EL (cell line): ENCODE measurements around the gene HOXA2.

ENCODE experiments used
- DNase-seq: peaks from one replicate; pipeline ENCODE4 v3.0.0-alpha.2; 2016

The HOXA2 gene

DNA sequence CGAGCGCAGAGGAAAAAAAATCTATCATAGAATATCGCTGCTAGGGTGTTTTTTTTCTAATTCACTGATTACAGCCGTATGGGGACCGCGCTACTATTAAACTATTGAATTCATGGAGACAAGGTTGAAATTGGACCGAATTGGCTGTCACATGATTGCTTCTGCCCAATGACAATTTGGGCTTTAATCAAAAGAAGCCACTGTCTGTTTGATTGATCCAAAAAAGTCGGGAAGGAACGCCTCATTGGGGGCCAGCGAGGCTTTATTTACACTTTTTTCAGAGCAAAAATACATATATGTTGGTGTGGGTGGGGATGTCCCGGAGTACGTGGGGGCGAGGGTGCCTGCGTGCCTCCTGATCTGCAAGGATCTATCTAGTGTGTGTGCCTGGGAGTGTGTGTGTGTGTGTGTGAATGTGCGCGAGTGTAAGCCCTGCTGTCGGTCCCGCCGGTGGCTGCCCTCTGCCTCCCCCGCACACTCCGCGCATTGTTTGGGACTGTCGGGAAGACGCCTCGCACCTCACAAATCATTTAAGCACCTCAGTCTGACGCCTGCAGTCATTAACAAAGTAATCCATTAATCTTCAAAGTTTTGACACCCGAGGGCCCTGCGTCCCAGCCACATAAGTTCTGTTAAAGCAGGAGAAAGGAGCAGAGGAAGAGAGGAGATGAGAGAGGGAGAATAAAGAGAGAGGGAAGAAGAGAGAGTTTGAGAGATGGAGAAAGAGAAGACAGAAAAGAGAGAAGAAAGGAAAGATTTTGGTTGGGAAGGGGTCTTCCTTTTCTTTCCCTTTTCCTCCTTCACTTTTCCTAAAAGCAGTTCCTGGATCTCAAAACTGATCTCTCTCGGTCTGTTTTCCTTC is at the start of gene HOXA2:
HOXA2 (minus strand) TSS at position 103 of the 862 bp plus-strand sequence. CDS start 183 bp downstream, outside the sequence.
- DNase-seq = no peak

DNA sequence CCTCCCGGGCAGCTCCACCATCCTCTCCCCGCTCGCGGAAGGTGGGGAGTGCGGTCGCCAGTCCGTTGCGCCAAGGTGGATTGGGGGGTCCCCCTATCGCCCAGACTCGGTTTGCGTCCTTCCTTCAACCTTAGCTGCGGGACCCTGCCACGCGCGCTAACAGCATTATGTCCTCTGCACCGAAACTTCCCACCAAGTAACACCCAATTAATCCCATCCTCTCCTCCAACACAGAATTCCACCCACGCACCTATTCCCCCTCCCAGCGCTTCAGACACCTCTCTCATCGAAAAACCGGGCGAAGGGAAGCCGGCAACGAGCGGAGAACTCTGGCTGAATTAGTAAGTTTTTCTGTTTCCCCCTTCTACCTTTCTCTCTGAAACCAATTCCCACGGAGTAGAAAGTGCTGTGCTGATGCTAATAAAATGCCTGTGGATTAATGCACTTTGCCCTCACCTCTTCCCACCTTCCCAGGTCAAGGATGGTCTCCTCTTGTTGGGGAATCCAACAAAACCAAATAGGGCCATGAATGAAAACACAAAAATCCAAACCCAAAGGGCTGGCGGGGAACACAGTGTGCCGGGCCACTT is 49.0 kb upstream of the HOXA2 start:
- DNase-seq = no peak

DNA sequence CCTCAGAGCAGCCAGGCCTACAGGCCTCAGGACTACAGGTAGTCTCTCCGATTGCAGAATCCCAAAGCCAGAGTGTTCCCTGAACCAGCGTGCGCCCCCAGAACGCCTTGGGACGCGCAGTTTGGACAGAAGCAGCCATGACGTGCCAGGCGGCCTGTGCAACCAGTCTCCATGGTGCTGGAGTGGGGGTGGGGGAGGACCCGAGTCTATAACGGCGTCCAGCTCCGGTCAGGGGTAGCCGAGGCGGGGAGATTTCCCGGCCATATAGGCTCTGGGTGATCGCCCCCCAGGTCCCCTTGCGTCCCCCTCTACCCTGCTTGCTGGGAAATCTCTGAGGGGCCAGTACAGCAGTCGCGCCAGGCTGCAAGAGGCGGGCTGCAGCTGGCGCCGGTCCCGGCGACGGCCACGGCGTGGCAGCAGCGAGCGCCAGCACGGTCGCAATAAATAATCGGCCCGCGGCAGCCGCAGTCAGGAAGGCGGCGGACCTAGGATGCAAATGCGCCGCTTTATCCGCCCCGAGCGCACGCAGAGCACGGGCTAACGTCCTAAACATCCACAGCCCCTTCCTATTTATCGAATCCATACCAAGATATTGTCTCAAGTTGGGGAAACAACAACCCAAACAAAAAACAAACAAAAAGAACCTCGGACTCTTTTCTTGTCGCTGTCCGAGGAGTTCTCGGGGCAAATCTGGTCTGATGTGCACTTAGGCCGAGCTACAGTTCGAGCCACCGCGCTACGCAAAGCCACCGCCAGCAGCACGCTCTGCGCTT is 48.3 kb upstream of the HOXA2 start:
- DNase-seq = peak; percentile 83

DNA sequence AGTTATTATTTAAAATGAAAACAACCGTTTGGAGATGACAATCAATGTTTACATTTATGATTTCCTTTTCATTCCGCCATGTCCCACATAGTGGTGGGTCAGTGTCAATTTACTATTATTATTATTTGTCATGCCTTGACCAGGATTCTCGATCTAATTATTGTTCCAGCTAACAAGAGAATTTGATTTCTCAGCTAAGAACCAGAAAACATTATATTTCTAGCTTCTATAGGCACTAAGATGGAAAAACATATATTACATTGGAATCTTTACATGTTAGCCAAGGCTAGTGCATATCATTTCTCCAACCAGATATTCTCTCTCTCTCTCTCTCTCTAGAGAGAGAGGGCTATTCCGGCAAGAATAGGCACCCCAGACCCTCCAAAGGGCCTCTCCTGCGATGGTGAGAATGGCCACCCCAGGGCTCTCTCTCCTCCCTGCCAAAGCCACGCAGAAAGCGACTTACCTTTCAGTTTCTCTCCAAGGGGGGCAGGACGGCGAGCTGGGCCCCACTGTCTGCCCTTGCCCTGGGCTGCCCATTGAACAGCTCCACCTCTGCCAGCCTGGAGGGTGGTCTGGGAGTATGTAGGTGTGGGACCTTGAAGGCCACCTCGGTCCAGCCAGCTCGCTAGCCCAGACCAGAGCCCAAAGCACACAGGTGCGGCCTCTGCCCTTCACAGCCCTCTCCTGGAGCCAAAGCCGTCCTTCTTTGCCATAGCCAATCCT is 47.5 kb upstream of the HOXA2 start:
- no peak for DNase-seq

DNA sequence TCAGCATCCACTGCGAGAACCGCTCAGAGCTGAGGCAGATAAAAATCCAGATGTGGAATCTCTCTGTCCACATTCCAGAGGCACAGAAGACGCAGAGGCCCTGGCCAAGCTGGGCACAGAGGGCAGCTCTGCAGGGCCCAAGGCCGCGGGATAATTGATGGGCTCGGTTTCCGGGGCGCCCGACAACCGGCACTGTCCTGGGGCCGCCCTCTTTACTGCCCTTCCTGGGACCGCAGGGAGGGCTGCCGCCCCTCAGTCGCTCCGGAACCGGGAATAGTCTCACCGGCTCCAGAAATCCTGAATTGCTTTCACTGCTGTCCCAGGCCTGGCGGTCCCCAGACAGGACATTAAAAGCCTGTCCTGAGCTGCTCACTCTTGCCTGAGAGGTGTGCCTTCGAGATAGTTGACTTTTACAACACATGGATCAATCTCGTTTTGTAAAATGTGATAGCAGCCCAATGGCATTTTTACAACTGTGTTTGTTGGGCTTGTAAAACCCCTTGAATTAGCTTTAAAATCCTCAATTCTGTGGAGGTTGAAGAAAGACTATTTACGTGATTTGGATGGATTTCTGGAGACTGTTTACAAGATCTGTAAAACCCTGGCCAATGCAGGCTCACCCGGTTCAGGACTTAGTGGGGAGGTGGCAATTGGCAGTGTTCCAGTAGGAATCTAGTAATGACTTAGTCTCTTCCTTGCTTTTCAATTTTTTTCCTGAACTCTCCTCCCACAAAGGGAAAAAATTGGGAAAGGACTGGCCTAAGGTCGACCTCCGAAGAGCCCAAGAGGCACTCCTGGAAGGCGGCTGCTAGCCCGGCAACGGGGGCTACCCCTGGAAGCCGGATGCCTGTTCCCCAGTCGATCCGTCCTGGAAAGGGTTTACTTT is 46.5 kb upstream of the HOXA2 start:
- DNase-seq = peak; percentile 30

DNA sequence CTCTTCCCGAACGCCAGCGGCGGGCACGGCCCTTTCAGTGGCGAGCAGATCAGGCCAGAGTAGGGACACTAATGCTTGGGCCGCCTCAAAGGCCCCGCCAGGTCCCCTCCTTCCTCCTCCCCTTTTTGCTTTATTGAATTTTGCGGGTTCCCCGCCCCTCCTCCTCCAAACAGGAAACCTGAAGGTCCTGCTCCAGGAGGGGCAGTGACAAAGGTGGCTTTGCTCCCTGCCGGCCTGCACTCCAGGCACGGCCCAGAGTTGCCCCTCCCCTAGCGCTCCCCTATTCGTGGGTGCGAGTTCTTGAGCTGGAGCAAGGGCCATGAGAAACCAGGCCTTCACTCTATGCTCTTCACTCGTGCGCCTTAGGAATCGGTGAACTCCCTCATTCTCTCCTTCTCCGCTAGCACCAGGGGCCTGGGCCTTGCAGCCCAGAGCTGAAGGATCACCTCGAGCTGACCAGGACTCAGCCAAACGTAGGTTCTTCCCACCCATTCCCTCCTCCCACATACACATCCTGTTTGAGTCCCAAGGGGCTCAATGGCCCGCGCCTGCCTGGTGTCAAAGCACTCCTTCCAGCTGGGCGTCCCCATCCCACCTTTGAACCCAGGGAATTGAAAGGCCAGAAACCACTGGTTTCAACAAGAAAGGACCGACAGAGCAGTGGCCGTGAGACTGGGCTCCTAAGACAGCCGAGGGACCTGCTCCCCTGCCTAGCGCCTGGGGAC is 45.7 kb upstream of the HOXA2 start:
- no peak for DNase-seq

DNA sequence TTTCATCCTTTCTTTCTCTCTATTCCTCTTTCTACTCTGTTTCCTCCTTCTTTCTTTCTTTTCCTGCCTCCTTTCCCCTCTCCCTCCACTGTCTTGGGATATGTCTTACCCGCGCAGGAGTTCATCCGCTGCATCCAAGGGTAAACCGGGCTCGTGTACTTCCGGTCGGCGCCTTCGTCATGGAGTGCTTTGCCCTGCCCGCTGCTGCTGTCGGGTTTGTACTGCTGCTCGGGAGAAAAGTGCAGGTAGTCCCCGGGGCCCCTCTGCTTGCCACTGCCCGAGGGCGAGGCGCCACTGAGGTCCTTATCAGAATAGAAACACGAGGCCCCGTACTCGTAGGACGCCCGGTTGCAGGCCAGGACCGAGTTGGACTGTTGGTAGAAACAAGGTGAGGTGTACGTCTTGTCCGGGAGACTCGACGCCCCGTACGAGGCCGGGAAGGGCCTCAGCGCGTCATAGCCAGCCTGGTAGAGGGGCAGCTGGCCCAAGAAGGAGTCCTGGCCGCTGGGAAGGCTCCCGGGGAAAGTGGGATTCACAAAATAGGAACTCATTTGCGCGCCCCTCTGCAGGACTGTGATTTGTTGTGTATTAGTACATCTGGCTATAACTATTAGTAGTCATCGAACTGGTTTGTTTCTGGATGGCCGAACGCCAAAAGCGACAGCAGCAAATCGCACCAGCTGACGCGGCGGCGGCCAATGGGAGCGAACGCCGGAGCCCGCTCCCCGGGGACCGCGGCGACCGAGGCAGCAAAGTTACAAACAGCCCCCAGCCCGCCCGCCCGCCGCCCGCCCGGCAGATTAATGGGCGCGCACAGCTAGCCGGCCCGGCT is 44.9 kb upstream of the HOXA2 start, which contains the start of gene HOXA6:
HOXA6 (minus strand) TSS at position 576 of the 832 bp plus-strand sequence; CDS start at position 551, 25 bp downstream.
- no peak for DNase-seq

DNA sequence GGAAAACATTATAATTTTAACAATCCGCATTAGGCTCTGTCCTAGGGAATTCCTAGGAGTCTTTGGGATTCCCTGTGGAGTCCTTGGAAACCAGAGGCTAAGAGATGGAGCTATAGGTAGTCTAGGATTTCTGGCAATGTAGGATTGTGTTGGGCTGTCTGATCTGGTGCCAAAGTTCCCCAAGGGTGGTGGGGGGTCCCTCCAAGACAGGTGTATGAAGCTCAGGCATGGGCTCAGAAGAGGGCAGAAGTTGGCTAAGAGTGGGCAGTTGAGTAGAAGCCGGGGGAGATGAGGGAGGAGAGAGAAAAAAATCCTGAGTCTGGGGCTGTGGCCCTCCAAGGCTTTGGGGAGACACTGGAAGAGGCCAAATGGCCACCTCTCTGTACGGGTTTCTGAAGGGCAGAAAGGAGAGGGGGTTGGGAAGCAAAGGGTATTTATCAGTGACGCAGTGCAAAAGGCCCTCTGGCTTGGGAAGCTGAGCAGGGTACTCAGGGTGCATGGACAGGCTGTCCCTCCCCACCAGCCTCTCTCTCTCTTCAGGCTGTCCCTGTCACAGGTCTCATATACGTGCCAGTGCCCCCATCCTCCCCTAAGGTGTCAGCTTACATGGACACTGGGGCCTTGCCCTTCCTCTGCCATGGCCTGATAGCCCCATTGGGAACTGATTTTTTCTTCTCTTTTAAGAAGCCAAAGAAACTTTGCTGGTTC is 44.2 kb upstream of the HOXA2 start:
- no peak for DNase-seq

DNA sequence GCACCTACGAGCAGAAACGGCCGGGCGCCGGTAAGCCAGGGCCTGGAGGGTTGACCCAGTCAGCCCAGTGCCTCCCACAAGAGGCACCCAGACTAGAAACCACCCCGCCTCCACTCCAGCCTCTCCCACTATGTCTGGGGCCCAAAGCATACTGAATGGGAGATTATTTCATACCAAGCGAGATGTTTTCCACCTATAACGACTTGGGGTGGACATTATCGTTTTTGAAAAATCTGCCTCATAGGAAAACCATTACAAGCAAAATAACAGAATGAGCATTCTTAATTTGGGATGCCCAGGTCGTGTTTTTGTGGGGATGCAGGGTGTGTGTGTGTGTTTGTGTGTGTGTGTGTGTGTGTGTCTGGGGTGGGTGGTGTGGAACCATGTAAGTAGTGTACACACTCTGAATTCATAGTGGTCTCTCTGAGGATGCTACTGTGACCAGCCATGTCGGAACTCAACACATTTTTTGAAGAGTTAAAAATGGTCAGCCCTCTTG is 43.5 kb upstream of the HOXA2 start:
- no peak for DNase-seq

DNA sequence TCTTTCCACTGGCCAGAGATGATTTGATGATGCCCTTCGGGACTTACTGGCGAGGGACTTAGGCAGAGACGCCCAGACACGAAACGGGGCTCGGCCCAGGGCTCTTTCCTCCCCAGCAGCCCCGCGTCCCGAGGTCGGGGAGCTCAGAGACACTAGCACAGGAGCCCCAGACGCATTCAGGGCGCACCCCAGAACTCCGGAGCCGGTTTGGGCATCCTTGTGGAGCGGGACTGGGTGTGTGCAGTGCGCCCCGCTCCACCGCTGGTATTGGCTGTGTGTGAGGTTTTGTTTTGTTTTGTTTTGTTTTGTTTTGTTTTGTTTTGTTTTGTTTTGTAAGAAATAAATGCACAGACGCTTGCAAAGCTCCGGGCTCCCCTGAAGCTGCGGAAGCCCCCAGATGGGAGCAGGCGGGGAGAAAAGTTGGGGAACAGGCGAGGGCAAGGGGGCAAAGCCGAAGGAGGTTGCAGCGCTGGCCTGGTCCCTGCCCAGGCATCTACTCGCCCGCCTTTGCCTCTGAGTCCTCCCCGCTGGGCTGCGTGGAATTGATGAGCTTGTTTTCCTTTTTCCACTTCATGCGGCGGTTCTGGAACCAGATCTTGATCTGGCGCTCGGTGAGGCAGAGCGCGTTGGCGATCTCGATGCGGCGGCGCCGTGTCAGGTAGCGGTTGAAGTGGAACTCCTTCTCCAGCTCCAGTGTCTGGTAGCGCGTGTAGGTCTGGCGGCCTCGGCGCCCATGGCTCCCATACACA is 42.9 kb upstream of the HOXA2 start:
- no peak for DNase-seq

DNA sequence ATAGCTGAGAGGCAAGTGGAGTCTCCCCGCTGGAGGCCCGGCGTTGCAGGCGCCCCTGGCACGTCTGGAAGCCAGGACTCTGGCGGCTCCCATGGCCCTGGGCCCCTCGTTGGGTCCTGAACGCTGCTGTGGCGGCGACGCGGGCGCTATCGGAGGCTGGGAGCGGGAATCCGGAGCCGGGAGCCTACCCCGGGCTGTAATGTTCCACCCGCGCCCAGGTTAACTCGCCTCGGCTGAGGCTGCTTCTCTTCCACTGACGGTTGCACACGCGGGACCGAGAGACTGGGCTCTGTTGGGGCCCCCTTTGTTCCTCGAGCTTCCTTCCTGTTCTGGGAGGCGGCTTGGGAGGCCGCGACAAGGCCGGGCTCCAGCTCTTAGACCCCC is 42.3 kb upstream of the HOXA2 start:
- DNase-seq = no peak

DNA sequence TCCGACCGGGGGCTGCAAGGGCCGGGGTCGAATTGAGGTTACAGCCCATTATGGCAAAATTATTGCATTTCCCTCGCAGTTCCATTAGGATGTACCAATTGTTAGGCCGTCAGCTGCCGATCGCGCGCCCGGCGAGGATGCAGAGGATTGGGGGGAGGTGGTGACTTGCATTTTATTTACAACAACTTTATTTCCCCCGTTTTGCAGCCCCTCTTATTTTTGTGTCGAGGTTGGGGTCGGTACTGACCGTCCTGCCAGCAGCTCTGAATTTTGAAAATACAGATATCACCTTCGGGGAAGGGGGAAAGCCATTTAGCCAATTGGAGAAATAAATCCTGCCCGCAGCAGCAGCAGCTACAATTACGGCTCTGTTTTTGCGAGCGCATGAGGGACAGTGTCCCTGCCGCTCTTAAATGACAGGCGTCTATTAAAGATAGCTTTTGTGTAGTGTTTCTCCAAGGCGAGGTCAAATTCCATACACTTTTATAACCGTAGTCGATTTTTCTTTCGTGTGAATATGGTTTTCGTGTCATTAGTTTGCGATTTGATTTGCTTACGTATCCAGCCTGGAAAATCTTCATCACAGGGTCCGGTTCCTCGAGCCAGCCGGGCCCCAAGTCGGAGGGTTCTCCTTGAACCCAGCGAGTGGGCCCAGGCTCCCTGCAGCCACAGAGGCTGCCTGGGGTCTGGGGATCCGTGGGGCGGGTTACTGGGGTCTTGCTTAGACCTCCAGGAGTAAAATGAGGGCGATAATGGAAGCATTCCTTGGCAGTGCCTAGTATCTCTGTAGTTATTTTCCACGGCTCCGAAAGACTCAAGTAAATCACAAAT is 41.7 kb upstream of the HOXA2 start:
- DNase-seq = no peak

DNA sequence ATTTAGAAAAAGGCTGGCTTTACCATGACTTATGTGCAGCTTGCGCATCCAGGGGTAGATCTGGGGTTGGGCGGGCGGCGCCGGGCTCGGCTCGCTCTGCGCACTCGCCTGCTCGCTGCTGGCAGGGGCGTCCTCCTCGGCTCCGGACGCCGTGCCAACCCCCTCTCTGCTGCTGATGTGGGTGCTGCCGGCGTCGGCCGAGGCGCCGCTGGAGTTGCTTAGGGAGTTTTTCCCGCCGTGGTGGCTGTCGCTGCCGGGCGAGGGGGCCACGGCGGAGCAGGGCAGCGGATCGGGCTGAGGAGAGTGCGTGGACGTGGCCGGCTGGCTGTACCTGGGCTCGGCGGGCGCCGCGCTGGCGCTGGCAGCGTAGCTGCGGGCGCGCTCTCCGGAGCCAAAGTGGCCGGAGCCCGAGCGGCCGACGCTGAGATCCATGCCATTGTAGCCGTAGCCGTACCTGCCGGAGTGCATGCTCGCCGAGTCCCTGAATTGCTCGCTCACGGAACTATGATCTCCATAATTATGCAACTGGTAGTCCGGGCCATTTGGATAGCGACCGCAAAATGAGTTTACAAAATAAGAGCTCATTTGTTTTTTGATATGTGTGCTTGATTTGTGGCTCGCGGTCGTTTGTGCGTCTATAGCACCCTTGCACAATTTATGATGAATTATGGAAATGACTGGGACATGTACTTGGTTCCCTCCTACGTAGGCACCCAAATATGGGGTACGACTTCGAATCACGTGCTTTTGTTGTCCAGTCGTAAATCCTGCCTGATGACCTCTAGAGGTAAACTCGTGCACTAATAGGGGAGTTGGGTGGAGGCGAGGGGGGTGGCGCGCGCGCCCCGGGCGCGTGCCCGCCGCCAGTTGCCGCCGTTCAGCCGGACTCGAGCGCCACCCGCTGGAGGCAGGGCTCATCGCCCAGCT is 40.8 kb upstream of the HOXA2 start, which contains the start of gene HOXA5:
HOXA5 (minus strand) TSS at position 659 of the 927 bp plus-strand sequence; CDS start at position 585, 74 bp downstream.
- peak; percentile 83 for DNase-seq

DNA sequence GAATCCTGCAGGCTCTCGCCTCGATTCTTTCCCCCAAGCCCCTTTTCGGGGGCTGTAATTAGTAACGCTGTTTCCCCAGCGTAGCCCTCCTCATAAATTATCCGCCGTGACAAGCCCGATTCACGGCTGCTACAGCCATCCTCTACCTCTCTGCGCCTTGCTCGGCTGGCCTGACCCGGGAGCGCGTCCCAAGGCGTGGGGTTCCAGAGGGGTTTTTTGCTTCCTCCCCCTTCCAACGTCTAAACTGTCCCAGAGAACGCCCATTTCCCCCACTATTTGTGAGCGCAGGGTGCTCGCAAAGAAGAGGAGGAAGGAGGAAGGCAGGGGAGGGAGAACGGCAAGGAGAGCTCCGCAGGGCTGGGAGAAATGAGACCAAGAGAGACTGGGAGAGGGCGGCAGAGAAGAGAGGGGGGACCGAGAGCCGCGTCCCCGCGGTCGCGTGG is 40.1 kb upstream of the HOXA2 start:
- no peak for DNase-seq

DNA sequence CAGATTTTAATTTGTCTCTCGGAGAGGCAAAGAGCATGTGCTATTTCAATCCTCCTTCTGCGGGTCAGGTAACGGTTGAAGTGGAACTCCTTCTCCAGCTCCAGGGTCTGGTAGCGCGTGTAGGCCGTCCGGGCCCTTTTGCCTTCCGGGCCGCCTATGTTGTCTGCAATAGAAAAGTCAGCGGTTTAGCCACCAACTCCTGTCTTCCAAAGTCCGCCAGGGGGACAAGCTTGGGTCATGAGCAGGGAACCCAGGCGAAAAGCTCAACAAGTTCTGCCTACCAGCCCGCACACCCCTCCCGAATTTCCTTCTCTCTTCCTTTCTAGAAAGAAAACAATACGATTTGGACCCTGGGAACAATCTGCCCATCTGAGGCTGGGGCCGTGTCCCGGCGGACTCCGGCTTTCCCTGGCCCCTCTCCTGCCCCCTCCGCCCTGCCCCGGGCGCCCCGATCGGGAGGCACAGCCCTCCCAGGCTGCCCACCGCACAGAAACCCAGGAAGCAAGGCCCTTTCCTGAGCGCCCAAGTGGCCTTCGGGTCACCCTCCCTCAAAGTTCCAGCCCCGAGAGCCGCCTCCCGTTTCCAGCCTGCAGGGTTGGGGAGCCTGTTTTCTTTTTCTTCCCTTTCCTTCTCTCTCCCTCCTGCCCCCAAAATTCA is 39.6 kb upstream of the HOXA2 start:
- no peak for DNase-seq
